Kidney epithelial cell (primary cell): ENCODE data around the gene PRRG2. TPM values are rescaled to one million over a fixed set of nuclear protein-coding genes. Genes with fewer than 3 reads are reported as not detected.

Experiments
- DNase-seq: peaks from one replicate; pipeline ENCODE4 v3.0.0-alpha.2; 2010; ENCODE audit warnings: low read depth
- H3K27me3 ChIP-seq: 2 replicates; pipeline ENCODE4 v1.6.0; 2011; ENCODE audit warnings: low read length; ENCODE audit not compliant: control insufficient read depth, insufficient read depth
- H3K36me3 ChIP-seq: 2 replicates; pipeline ENCODE4 v1.5.1; 2011; ENCODE audit warnings: low read length; ENCODE audit not compliant: control insufficient read depth, insufficient read depth
- H3K4me3 ChIP-seq: 2 replicates; pipeline ENCODE4 v1.5.1; 2011; ENCODE audit warnings: low read depth, mild to moderate bottlenecking, control low read depth, low read length
- CTCF ChIP-seq: IDR thresholded peaks from 2 replicates; pipeline ENCODE4 v1.5.1; 2011; ENCODE audit warnings: mild to moderate bottlenecking, moderate library complexity, low read length, control low read depth, inconsistent platforms; ENCODE audit not compliant: insufficient read depth, poor library complexity, severe bottlenecking
- total RNA-seq: library from RNA; depleted of rRNA; stranded (reverse); fragments of >200 nt; gene quantifications from 2 replicates; pipeline ENCODE4 v1.2.3, GENCODE V29; 2015

Gene PRRG2
- total RNA-seq, 1 donor from 2014 or later, result 5.4 TPM

GRCh38 chr19:49567861-49568441 is 13.2 kb upstream of the PRRG2 start:
- TF ChIP-seq CTCF, result no peak
- Histone ChIP-seq H3K27me3 (no peaks in the 10 kb centered on the region), H3K36me3 (no peaks in the 10 kb centered on the region), H3K4me3 (no peak overlapping the region)
- no peak for DNase-seq

- Histone ChIP-seq H3K36me3 (peaks cover 1% of the 10 kb centered on the region), H3K4me3 (no peak overlapping the region), H3K27me3 (no peaks in the 10 kb centered on the region)
- peak; percentile 98 for TF ChIP-seq CTCF
- DNase-seq, result peak; percentile 50
Measured at GRCh38 chr19:49570138-49570856, 10.8 kb upstream of the PRRG2 start.

GRCh38 chr19:49570997-49571676 is 10.0 kb upstream of the PRRG2 start:
- Histone ChIP-seq H3K4me3 (no peak overlapping the region), H3K36me3 (peaks cover 1% of the 10 kb centered on the region), H3K27me3 (no peaks in the 10 kb centered on the region)
- TF ChIP-seq CTCF, result peak; percentile 18
- DNase-seq, result no peak

- TF ChIP-seq CTCF, result no peak
- DNase-seq, result no peak
- H3K4me3 ChIP-seq, result no peak overlapping the region
- no peaks in the 10 kb centered on the region for H3K27me3 ChIP-seq
- H3K36me3 ChIP-seq, result peaks cover 1% of the 10 kb centered on the region
Measured at GRCh38 chr19:49573009-49573408, 8.1 kb upstream of the PRRG2 start.

- DNase-seq, result no peak
- H3K27me3 ChIP-seq, result no peaks in the 10 kb centered on the region
- H3K36me3 ChIP-seq, result peaks cover 1% of the 10 kb centered on the region
- H3K4me3 ChIP-seq, result no peak overlapping the region
- no peak for TF ChIP-seq CTCF
Measured at GRCh38 chr19:49573425-49573824, 7.7 kb upstream of the PRRG2 start.
